Measurements from ENCODE around the gene GPC6.

The GPC6 gene

GRCh38 chr13:93345770-93346169, 119.2 kb downstream of the GPC6 start:
- no peak for TF ChIP-seq KLF10 (tag by site-specific recombination; IDR thresholded peaks at IDR 0.05)
- no peak for TF ChIP-seq TRIM28 (IDR thresholded peaks at IDR 0.05; ENCODE audit: borderline replicate concordance, low read length)
- TF ChIP-seq ZNF830 (tag by site-specific recombination; IDR thresholded peaks at IDR 0.05; ENCODE audit: low read depth): no peak
- no peak for TF ChIP-seq GLIS1 (tag by site-specific recombination; IDR thresholded peaks at IDR 0.05)
- no peak for TF ChIP-seq EGR2 (tag by site-specific recombination; IDR thresholded peaks at IDR 0.05; ENCODE audit: low read depth)
- TF ChIP-seq ZNF692 (tag by site-specific recombination; IDR thresholded peaks at IDR 0.05): no peak
- no peak for TF ChIP-seq ZSCAN16 (tag by site-specific recombination; IDR thresholded peaks at IDR 0.05)
- H3K27ac ChIP-seq (ENCODE audit: extremely low read depth, low read depth, low read length): no peak overlapping the region
- POLR2A ChIA-PET: no interaction called here
- no peak overlapping the region for H3K4me3 ChIP-seq (ENCODE audit: low read depth, low read length)
- H3K9me3 ChIP-seq (ENCODE audit: control insufficient read depth, insufficient read depth, low read depth, low read length): no peaks in the 10 kb centered on the region
- H3K36me3 ChIP-seq (ENCODE audit: control insufficient read depth in 2 of 2, insufficient read depth in 1 of 2, low read length in 2 of 2): no peaks in the 10 kb centered on the region
- CTCF ChIA-PET: interaction anchor here (0.6 kb wide), 1 partner anchor 101 kb away, joined by 4 read pairs; no protein-coding TSS in a partner anchor
- H3K4me1 ChIP-seq (ENCODE audit: control insufficient read depth, insufficient read depth, low read length): no peaks in the 10 kb centered on the region

GRCh38 chr13:93352616-93353015, 126.0 kb downstream of the GPC6 start:
- H3K4me3 ChIP-seq (ENCODE audit: low read depth, low read length): no peak overlapping the region
- ChIA-PET CTCF (no interaction called here), POLR2A (no interaction called here)
- H3K36me3 ChIP-seq (ENCODE audit: control insufficient read depth in 2 of 2, insufficient read depth in 1 of 2, low read length in 2 of 2): no peaks in the 10 kb centered on the region
- no peak overlapping the region for H3K27ac ChIP-seq (ENCODE audit: extremely low read depth, low read depth, low read length)
- no peaks in the 10 kb centered on the region for H3K4me1 ChIP-seq (ENCODE audit: control insufficient read depth, insufficient read depth, low read length)
- H3K9me3 ChIP-seq (ENCODE audit: control insufficient read depth, insufficient read depth, low read depth, low read length): no peaks in the 10 kb centered on the region
- no peak for TF ChIP-seq MEIS1 (CRISPR knock-in tag; IDR thresholded peaks at IDR 0.05; ENCODE audit: borderline replicate concordance)
- no peak for TF ChIP-seq ZNF2 (tag by site-specific recombination; IDR thresholded peaks at IDR 0.05)
- TF ChIP-seq ZBTB26 (tag by site-specific recombination; optimal IDR thresholded peaks at IDR 0.05): no peak
- no peak for TF ChIP-seq ZFP3 (tag by site-specific recombination; IDR thresholded peaks at IDR 0.05; ENCODE audit: low read depth)
- no peak for TF ChIP-seq ZNF280D (tag by site-specific recombination; IDR thresholded peaks at IDR 0.05)
- no peak for TF ChIP-seq KLF16 (tag by site-specific recombination; IDR thresholded peaks at IDR 0.05)
- no peak for TF ChIP-seq YY2 (tag by site-specific recombination; IDR thresholded peaks at IDR 0.05)
- no peak for TF ChIP-seq ZNF449 (tag by site-specific recombination; IDR thresholded peaks at IDR 0.05)
- no peak for TF ChIP-seq CTCF (tag by site-specific recombination; IDR thresholded peaks at IDR 0.05)
- no peak for TF ChIP-seq ZNF670 (tag by site-specific recombination; IDR thresholded peaks at IDR 0.05; ENCODE audit: low read depth)
- no peak for TF ChIP-seq ZSCAN23 (tag by site-specific recombination; IDR thresholded peaks at IDR 0.05)
- no peak for TF ChIP-seq ZBTB11 (tag by site-specific recombination; conservative IDR thresholded peaks at IDR 0.05; ENCODE audit: low read depth)
- TF ChIP-seq ZNF175 (tag by site-specific recombination; IDR thresholded peaks at IDR 0.05): no peak
- no peak for TF ChIP-seq ZNF623 (tag by site-specific recombination; IDR thresholded peaks at IDR 0.05)
- no peak for TF ChIP-seq ZNF654 (tag by site-specific recombination; IDR thresholded peaks at IDR 0.05; ENCODE audit: low read depth)
